PFSK-1 (cell line): Measurements from ENCODE around the gene KIF18A.

Experiments used
- FOXP2 ChIP-seq: optimal IDR thresholded peaks from 2 replicates; pipeline ENCODE3; 2011; ENCODE audit warnings: borderline replicate concordance, control low read depth, inconsistent platforms; ENCODE audit not compliant: insufficient read depth; ENCODE audit errors: extremely low read length, extremely low read depth
- POLR2AphosphoS5 ChIP-seq: IDR thresholded peaks from 2 replicates; pipeline ENCODE4 v1.6.1; 2012; ENCODE audit warnings: low read depth, mild to moderate bottlenecking, control low read depth, low read length, moderate library complexity
- SIN3A ChIP-seq: IDR thresholded peaks from 2 replicates; pipeline ENCODE4 v1.6.1; 2012; ENCODE audit warnings: mild to moderate bottlenecking, low read length, moderate library complexity, borderline replicate concordance; ENCODE audit not compliant: insufficient read depth
- TAF1 ChIP-seq: IDR thresholded peaks from 2 replicates; pipeline ENCODE4 v1.6.1; 2012; ENCODE audit warnings: low read length, control low read depth, borderline replicate concordance; ENCODE audit not compliant: insufficient read depth
- TF ChIP-seq, protein P1 (sequence below), 2 experiments: IDR thresholded peaks; 2 replicates each; pipeline versions ENCODE4 v1.6.1 to v1.8.0; 2011 to 2012; ENCODE audit warnings: low read depth in 2 of 2, low read length in 2 of 2, control low read depth in 1 of 2, inconsistent platforms in 1 of 2, mild to moderate bottlenecking in 1 of 2, moderate library complexity in 1 of 2; ENCODE audit not compliant: insufficient read depth in 1 of 2

- TF ChIP-seq, protein P1, sequence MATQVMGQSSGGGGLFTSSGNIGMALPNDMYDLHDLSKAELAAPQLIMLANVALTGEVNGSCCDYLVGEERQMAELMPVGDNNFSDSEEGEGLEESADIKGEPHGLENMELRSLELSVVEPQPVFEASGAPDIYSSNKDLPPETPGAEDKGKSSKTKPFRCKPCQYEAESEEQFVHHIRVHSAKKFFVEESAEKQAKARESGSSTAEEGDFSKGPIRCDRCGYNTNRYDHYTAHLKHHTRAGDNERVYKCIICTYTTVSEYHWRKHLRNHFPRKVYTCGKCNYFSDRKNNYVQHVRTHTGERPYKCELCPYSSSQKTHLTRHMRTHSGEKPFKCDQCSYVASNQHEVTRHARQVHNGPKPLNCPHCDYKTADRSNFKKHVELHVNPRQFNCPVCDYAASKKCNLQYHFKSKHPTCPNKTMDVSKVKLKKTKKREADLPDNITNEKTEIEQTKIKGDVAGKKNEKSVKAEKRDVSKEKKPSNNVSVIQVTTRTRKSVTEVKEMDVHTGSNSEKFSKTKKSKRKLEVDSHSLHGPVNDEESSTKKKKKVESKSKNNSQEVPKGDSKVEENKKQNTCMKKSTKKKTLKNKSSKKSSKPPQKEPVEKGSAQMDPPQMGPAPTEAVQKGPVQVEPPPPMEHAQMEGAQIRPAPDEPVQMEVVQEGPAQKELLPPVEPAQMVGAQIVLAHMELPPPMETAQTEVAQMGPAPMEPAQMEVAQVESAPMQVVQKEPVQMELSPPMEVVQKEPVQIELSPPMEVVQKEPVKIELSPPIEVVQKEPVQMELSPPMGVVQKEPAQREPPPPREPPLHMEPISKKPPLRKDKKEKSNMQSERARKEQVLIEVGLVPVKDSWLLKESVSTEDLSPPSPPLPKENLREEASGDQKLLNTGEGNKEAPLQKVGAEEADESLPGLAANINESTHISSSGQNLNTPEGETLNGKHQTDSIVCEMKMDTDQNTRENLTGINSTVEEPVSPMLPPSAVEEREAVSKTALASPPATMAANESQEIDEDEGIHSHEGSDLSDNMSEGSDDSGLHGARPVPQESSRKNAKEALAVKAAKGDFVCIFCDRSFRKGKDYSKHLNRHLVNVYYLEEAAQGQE (IDR thresholded peaks at IDR 0.05; ENCODE audit: insufficient read depth in 1 of 2, low read depth in 2 of 2, low read length in 2 of 2) = no peak
- TF ChIP-seq POLR2AphosphoS5 (no peak), SIN3A (no peak), TAF1 (no peak), FOXP2 (no peak)
Observed at GRCh38 chr11:28104425-28104824, 3.5 kb downstream of the KIF18A start.
